ENCODE results near the gene STXBP1. TPM values are rescaled to one million over a fixed set of nuclear protein-coding genes. Genes with fewer than 3 reads are reported as not detected.
A peak's percentile ranks its signal among the peaks of the same experiment; 100 is the strongest.

Gene STXBP1
- total and polyA plus RNA-seq, 12 donors = 14.4 to 59.2 (median 46.4) TPM

DNA sequence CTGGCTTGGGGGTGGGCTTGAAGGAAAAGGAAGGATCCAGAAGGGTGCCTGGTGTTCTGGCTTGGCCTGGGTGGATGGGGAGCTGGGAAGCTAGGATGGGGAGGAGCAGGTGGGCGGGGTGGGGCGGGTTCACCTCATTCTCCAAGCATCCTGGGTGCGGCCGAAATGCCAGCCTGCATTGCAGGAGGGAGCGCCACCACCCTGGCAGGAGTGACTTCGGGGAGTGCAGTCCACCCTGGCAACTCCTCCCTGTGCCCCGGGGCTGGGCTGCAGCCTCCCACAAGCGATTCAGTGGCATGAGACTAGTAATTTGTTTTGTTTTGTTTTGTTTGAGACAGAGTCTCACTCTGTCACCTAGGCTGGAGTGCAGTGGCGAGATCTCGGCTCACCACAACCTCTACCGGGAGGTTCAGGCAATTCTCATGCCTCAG lies 109.3 kb downstream of the STXBP1 start:
- intact Hi-C loops (cut with DNase I) = loop anchor here in 1 of 10 donors (10.0 kb wide), 1 partner anchor 217 kb away; no protein-coding TSS in a partner anchor
- DNase-seq (no peak), ATAC-seq (no peak)
- peaks cover 0 to 20% (median 12%) of the 10 kb centered on the region in 9 donors for H3K4me1 ChIP-seq
- no peak overlapping the region for H3K4me3 ChIP-seq
- TF ChIP-seq, protein P1, sequence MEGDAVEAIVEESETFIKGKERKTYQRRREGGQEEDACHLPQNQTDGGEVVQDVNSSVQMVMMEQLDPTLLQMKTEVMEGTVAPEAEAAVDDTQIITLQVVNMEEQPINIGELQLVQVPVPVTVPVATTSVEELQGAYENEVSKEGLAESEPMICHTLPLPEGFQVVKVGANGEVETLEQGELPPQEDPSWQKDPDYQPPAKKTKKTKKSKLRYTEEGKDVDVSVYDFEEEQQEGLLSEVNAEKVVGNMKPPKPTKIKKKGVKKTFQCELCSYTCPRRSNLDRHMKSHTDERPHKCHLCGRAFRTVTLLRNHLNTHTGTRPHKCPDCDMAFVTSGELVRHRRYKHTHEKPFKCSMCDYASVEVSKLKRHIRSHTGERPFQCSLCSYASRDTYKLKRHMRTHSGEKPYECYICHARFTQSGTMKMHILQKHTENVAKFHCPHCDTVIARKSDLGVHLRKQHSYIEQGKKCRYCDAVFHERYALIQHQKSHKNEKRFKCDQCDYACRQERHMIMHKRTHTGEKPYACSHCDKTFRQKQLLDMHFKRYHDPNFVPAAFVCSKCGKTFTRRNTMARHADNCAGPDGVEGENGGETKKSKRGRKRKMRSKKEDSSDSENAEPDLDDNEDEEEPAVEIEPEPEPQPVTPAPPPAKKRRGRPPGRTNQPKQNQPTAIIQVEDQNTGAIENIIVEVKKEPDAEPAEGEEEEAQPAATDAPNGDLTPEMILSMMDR (IDR thresholded peaks at IDR 0.05) = no peak
- WGBS, 2 donors = 68 to 71% methylated on average over 11 of the region's 11 CpGs
- H3K36me3 ChIP-seq = no peaks in the 10 kb centered on the region
- peaks cover 0 to 6% (median 0%) of the 10 kb centered on the region in 7 donors for H3K27me3 ChIP-seq
- no peaks in the 10 kb centered on the region for H3K9me3 ChIP-seq
- H3K27ac ChIP-seq = no peak overlapping the region

DNA sequence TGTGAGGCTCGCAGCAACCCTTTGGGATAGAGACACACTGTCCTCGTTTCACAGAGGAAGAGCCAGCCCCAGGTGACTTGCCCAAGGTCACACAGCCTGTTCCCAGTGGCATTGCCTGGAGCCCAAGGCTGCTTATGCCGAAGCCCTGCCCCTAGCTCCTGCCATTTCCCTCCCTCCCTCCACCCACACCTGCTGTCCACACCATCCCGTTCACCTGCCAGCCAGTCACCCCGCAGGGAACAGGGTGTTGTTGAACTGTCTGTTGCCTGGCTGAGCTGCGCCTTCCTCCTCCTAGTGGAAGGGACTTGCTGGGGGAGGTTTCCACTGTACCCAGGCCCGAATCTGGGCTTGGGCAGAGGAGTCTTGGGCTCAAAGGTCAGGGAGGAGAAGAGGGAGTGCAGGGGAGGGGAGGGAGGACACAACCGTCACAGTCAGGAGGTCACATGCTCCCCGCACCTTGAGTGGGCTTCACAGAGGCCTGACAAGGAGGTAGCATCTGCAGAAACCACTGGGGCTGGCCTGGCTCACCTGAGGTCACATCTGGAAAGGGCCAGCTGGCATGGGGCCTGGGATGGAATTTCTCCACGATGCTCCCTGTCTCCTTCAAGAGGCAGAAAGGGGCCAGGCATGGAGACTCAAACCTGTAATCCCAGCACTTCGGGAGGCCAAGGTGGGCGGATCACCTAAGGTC lies 110.1 kb downstream of the STXBP1 start:
- no peak overlapping the region for H3K27ac ChIP-seq
- WGBS, 2 donors = 76 to 80% methylated on average over 12 of the region's 12 CpGs
- H3K9me3 ChIP-seq = no peaks in the 10 kb centered on the region
- H3K27me3 ChIP-seq = peaks cover 0 to 6% (median 0%) of the 10 kb centered on the region in 7 donors
- ATAC-seq = no peak
- intact Hi-C loops (cut with DNase I) = loop anchor here in 1 of 10 donors (10.0 kb wide), 1 partner anchor 217 kb away; no protein-coding TSS in a partner anchor
- H3K4me3 ChIP-seq = no peak overlapping the region
- TF ChIP-seq, protein P1 (IDR thresholded peaks at IDR 0.05) = no peak
- DNase-seq = no peak
- peaks cover 0 to 17% (median 12%) of the 10 kb centered on the region in 9 donors for H3K4me1 ChIP-seq
- H3K36me3 ChIP-seq = no peaks in the 10 kb centered on the region

DNA sequence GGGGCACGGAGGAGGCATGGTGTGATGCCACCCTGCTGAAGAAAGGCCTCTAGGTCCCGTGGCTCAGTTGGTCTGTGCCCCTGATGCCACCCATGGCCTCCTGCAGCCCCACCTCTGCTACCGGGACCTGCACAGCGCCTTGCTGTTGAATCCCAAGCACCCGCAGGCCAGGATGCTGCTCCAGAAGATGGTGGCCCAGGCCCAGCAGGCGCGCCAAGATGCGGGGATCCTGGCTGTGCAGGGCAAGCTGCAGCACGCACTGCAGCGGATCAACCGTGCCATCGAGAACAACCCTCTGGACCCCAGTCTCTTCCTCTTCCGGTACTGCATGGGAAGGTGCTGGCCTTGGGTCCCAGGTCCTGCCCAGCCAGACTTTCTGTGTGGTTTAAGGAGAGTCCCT lies 110.9 kb downstream of the STXBP1 start:
- Histone ChIP-seq H3K27ac (no peak overlapping the region), H3K27me3 (peaks cover 0 to 6% (median 0%) of the 10 kb centered on the region in 7 donors), H3K36me3 (no peaks in the 10 kb centered on the region), H3K4me1 (peaks cover 0 to 14% (median 12%) of the 10 kb centered on the region in 9 donors), H3K9me3 (no peaks in the 10 kb centered on the region), H3K4me3 (no peak overlapping the region)
- TF ChIP-seq, protein P1 (IDR thresholded peaks at IDR 0.05) = no peak
- DNase-seq = no peak
- intact Hi-C loops (cut with DNase I) = loop anchor here in 1 of 10 donors (10.0 kb wide), 1 partner anchor 218 kb away; no protein-coding TSS in a partner anchor
- WGBS, 2 donors = 97 to 98% methylated on average over 13 of the region's 13 CpGs
- no peak for ATAC-seq

DNA sequence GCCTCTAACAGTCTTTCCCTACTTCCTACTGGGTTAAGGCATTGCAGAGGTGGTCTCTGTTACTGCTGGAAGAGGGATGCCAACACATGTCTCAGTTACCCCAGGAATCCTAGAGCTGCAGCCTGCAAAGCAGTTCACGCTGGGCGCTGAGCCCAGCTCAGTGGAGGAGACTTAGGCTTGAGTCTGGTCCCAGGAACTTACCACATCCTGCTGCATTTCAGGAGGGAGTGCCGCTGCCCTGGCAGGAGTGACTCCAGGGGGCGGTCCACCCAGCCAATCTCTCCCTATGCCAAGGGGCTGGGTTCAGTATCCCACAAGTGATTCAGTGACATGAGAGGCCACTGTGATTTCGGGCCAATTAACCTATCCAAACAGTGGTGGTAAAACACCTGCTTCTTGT lies 111.4 kb downstream of the STXBP1 start:
- Histone ChIP-seq H3K27ac (peak overlapping the region in 1 of 10 donors; percentile 56), H3K4me1 (peaks cover 0 to 14% (median 12%) of the 10 kb centered on the region in 9 donors), H3K4me3 (no peak overlapping the region), H3K36me3 (no peaks in the 10 kb centered on the region), H3K27me3 (peaks cover 0 to 6% (median 0%) of the 10 kb centered on the region in 7 donors), H3K9me3 (no peaks in the 10 kb centered on the region)
- 90 to 95% methylated on average over 5 of the region's 5 CpGs for WGBS, 2 donors
- DNase-seq = no peak
- TF ChIP-seq, protein P1 (IDR thresholded peaks at IDR 0.05) = no peak
- ATAC-seq = peak in 1 of 8 donors; percentile 7
- intact Hi-C loops (cut with DNase I) = loop anchor here in 1 of 10 donors (10.0 kb wide), 1 partner anchor 219 kb away; no protein-coding TSS in a partner anchor

All from heart right ventricle (tissue), 16 donors.